ENCODE measurements around the gene CRACR2A.

Gene CRACR2A

GRCh38 chr12:3579446-3580093 lies 173.3 kb downstream of the CRACR2A start:
- Histone ChIP-seq H3K79me2 (ENCODE audit: low read length) (no peaks in the 10 kb centered on the region), H3K9me2 (replicated peaks; ENCODE audit: insufficient read depth, low read length) (no peaks in the 10 kb centered on the region), H3K4me1 (ENCODE audit: low read length) (no peaks in the 10 kb centered on the region), H3K9ac (ENCODE audit: low read length) (no peak overlapping the region), H3F3A (ENCODE audit: insufficient read depth, low read length) (no peaks in the 10 kb centered on the region), H3K4me3 (ENCODE audit: low read length) (no peak overlapping the region), H3K27me3 (replicated peaks; ENCODE audit: insufficient read depth, low read length) (no peaks in the 10 kb centered on the region), H3K4me2 (ENCODE audit: low read depth, low read length) (no peak overlapping the region), H3K9me3 (replicated peaks; ENCODE audit: insufficient read depth, low read length) (no peaks in the 10 kb centered on the region), H3K36me3 (replicated peaks; ENCODE audit: insufficient read depth, low read length) (no peaks in the 10 kb centered on the region), H3K27ac (ENCODE audit: low read length) (no peak overlapping the region), H2AFZ (ENCODE audit: low read length) (no peak overlapping the region), H4K20me1 (ENCODE audit: insufficient read depth, low read length) (no peaks in the 10 kb centered on the region)
- TF ChIP-seq EZH2 (optimal IDR thresholded peaks at IDR 0.05; ENCODE audit: low read depth, low read length) (no peak), CTCF (IDR thresholded peaks at IDR 0.05; ENCODE audit: low read length) (no peak), EZH2phosphoT487 (IDR thresholded peaks at IDR 0.05; ENCODE audit: low read length) (no peak)
- no peak for DNase-seq

GRCh38 chr12:3578557-3578956 lies 174.4 kb downstream of the CRACR2A start:
- Histone ChIP-seq H2AFZ (ENCODE audit: low read length) (no peak overlapping the region), H3K9ac (ENCODE audit: low read length) (no peak overlapping the region), H3K4me2 (ENCODE audit: low read depth, low read length) (no peak overlapping the region), H3F3A (ENCODE audit: insufficient read depth, low read length) (no peaks in the 10 kb centered on the region), H3K9me2 (replicated peaks; ENCODE audit: insufficient read depth, low read length) (no peaks in the 10 kb centered on the region), H3K27me3 (replicated peaks; ENCODE audit: insufficient read depth, low read length) (no peaks in the 10 kb centered on the region), H4K20me1 (ENCODE audit: insufficient read depth, low read length) (no peaks in the 10 kb centered on the region), H3K4me3 (ENCODE audit: low read length) (no peak overlapping the region), H3K4me1 (ENCODE audit: low read length) (no peaks in the 10 kb centered on the region), H3K9me3 (replicated peaks; ENCODE audit: insufficient read depth, low read length) (no peaks in the 10 kb centered on the region), H3K79me2 (ENCODE audit: low read length) (no peaks in the 10 kb centered on the region), H3K27ac (ENCODE audit: low read length) (no peak overlapping the region), H3K36me3 (replicated peaks; ENCODE audit: insufficient read depth, low read length) (no peaks in the 10 kb centered on the region)
- no peak for DNase-seq
- TF ChIP-seq EZH2phosphoT487 (IDR thresholded peaks at IDR 0.05; ENCODE audit: low read length) (no peak), CTCF (IDR thresholded peaks at IDR 0.05; ENCODE audit: low read length) (no peak), EZH2 (optimal IDR thresholded peaks at IDR 0.05; ENCODE audit: low read depth, low read length) (no peak)

DNA sequence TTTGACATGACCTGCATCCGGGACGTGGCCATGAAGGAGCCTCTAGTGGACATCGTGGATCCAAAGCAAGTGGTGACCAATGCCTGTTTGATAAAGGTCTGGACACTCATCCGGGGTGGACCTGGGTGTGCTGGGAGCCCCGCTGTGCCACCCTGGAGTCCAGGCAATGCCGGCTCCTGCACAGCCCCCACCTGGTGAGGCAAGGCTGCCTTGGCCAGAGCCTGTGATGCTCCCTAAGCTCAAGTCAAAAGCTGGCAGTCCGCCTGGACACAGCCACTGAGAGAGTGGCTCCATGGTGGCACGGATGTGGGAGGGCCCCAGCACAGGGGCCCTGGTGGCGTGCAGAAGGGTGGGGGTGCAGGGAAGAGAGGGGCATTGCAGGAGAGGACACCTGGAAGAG lies 176.0 kb downstream of the CRACR2A start:
- no peak for DNase-seq
- no peak overlapping the region for H3K4me3 ChIP-seq (ENCODE audit: low read length)
- TF ChIP-seq EZH2 (optimal IDR thresholded peaks at IDR 0.05; ENCODE audit: low read depth, low read length) = no peak
- no peak for TF ChIP-seq CTCF (IDR thresholded peaks at IDR 0.05; ENCODE audit: low read length)
- no peak for TF ChIP-seq EZH2phosphoT487 (IDR thresholded peaks at IDR 0.05; ENCODE audit: low read length)
- no peaks in the 10 kb centered on the region for H3K79me2 ChIP-seq (ENCODE audit: low read length)
- no peaks in the 10 kb centered on the region for H3K9me3 ChIP-seq (replicated peaks; ENCODE audit: insufficient read depth, low read length)
- H3K27me3 ChIP-seq (replicated peaks; ENCODE audit: insufficient read depth, low read length) = no peaks in the 10 kb centered on the region; the same call in 1 of the 2 replicates
- no peaks in the 10 kb centered on the region for H4K20me1 ChIP-seq (ENCODE audit: insufficient read depth, low read length)
- H3K9ac ChIP-seq (ENCODE audit: low read length) = no peak overlapping the region
- no peaks in the 10 kb centered on the region for H3K4me1 ChIP-seq (ENCODE audit: low read length)
- H3F3A ChIP-seq (ENCODE audit: insufficient read depth, low read length) = no peaks in the 10 kb centered on the region
- no peaks in the 10 kb centered on the region for H3K9me2 ChIP-seq (replicated peaks; ENCODE audit: insufficient read depth, low read length)
- H3K36me3 ChIP-seq (replicated peaks; ENCODE audit: insufficient read depth, low read length) = no peaks in the 10 kb centered on the region
- H3K4me2 ChIP-seq (ENCODE audit: low read depth, low read length) = no peak overlapping the region
- no peak overlapping the region for H3K27ac ChIP-seq (ENCODE audit: low read length)
- H2AFZ ChIP-seq (ENCODE audit: low read length) = no peak overlapping the region

All from MM.1S (cell line).